GM18517 (cell line): Measurements from ENCODE around the gene CEP170B.

Experiments used
- ATAC-seq: cut with Tn5 transposase; IDR thresholded peaks from one replicate; pipeline ENCODE4 v1.9.1; 2021; ENCODE audit warnings: mild to moderate bottlenecking, moderate library complexity; ENCODE audit not compliant: unreplicated experiment

CEP170B gene

GRCh38 chr14:104866451-104867370 is 1.6 kb downstream of the CEP170B start:
- no peak for ATAC-seq

- ATAC-seq = no peak
Observed at GRCh38 chr14:104867371-104868059, 2.4 kb downstream of the CEP170B start.

GRCh38 chr14:104868060-104868740 is 3.1 kb downstream of the CEP170B start:
- no peak for ATAC-seq

GRCh38 chr14:104868811-104869572 is 3.9 kb downstream of the CEP170B start:
- ATAC-seq = no peak

- ATAC-seq = no peak
Observed at GRCh38 chr14:104869669-104870367, 4.8 kb downstream of the CEP170B start.

- ATAC-seq = no peak
Observed at GRCh38 chr14:104870368-104871144, 5.5 kb downstream of the CEP170B start.

GRCh38 chr14:104871145-104871655 is 6.1 kb downstream of the CEP170B start:
- ATAC-seq = no peak

- ATAC-seq = no peak
Observed at GRCh38 chr14:104871656-104872468, 6.8 kb downstream of the CEP170B start.

GRCh38 chr14:104872469-104873341 is 7.6 kb downstream of the CEP170B start:
- no peak for ATAC-seq

GRCh38 chr14:104873380-104874055 is 8.4 kb downstream of the CEP170B start:
- ATAC-seq = no peak

GRCh38 chr14:104874110-104874531 is 9.1 kb downstream of the CEP170B start:
- ATAC-seq = no peak

GRCh38 chr14:104874571-104875411 is 9.7 kb downstream of the CEP170B start:
- ATAC-seq = no peak

- no peak for ATAC-seq
Observed at GRCh38 chr14:104875412-104875751, 10.3 kb downstream of the CEP170B start.

- no peak for ATAC-seq
Observed at GRCh38 chr14:104875811-104876210, 10.7 kb downstream of the CEP170B start.

GRCh38 chr14:104876251-104876699 is 11.2 kb downstream of the CEP170B start:
- ATAC-seq = no peak
